Testis (tissue), 2 donors: ENCODE results near the gene TPCN2.

ENCODE experiments used
- POLR2A ChIP-seq: fragments of 450-650 bp; IDR thresholded peaks from one replicate; pipeline ENCODE4 v1.6.1; 2017; ENCODE audit warnings: antibody characterized with exemption, mild to moderate bottlenecking, moderate library complexity
- TF ChIP-seq, protein P1 (sequence below), 3 experiments: fragments of 450-650 bp in 2 of 3; fragments of 200-600 bp in 1 of 3; sonication (generic) in 1 of 3; IDR thresholded peaks; one replicate each; pipeline ENCODE4 v1.5.1; 2016 to 2019; ENCODE audit warnings: antibody characterized with exemption in 3 of 3, mild to moderate bottlenecking in 2 of 3, moderate library complexity in 1 of 3

DNA sequence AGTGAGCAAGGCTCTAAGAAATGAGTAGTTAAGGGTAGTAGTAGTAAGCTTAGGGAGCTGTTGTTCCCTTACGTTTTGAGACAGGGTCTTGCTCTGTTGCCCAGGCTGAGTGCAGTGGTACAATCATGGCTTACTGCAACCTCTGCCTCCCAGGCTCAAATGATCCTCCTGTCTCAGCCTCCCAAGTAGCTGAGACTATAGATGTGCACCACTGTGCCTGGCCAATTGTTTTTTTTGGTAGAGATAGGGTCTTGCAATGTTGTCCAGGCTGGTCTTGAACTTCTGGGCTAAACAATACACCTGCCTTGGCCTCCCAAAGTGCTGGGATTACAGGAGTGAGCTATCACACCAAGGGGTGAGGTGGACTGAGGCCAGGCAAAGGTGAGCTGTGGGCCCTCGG is 117.0 kb downstream of the TPCN2 start:
- TF ChIP-seq, protein P1, sequence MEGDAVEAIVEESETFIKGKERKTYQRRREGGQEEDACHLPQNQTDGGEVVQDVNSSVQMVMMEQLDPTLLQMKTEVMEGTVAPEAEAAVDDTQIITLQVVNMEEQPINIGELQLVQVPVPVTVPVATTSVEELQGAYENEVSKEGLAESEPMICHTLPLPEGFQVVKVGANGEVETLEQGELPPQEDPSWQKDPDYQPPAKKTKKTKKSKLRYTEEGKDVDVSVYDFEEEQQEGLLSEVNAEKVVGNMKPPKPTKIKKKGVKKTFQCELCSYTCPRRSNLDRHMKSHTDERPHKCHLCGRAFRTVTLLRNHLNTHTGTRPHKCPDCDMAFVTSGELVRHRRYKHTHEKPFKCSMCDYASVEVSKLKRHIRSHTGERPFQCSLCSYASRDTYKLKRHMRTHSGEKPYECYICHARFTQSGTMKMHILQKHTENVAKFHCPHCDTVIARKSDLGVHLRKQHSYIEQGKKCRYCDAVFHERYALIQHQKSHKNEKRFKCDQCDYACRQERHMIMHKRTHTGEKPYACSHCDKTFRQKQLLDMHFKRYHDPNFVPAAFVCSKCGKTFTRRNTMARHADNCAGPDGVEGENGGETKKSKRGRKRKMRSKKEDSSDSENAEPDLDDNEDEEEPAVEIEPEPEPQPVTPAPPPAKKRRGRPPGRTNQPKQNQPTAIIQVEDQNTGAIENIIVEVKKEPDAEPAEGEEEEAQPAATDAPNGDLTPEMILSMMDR (IDR thresholded peaks at IDR 0.05) = no peak
- TF ChIP-seq POLR2A = no peak
